WTC11 (cell line): Measurements from ENCODE around the gene SAP130. TPM values are rescaled to one million over a fixed set of nuclear protein-coding genes. Genes with fewer than 3 reads are reported as not detected.

Experiments used
- ATAC-seq: fragments of 200-7000 bp; cut with Tn5 transposase; 2 replicates; pipeline ENCODE4 v1.10.0; 2021; ENCODE audit warnings: mild to moderate bottlenecking, moderate library complexity
- CTCF ChIA-PET: fragments of 300-600 bp; sonication (Branson Sonifier 250); formaldehyde crosslinking; loops from one replicate; lab custom pipeline; 2021; ENCODE audit warnings: antibody characterized with exemption; lab: Charles Lee
- POLR2A ChIA-PET: fragments of 350-600 bp; sonication (Branson Sonifier 250); formaldehyde crosslinking; loops from one replicate; lab custom pipeline; 2021; ENCODE audit warnings: antibody characterized with exemption; lab: Charles Lee
- DNase-seq: peaks from one replicate; pipeline ENCODE4 v3.0.0; 2021; ENCODE audit warnings: low spot score
- H3K27ac Mint-ChIP-seq: 2 replicates; pipeline ENCODE4 v1.8.0; 2021; ENCODE audit warnings: mixed read lengths
- H3K27me3 Mint-ChIP-seq: 2 replicates; pipeline ENCODE4 v1.8.0; 2021; ENCODE audit warnings: low read depth, mild to moderate bottlenecking, moderate library complexity, mixed read lengths
- H3K36me3 Mint-ChIP-seq: 2 replicates; pipeline ENCODE4 v1.8.0; 2021; ENCODE audit warnings: mixed read lengths
- H3K4me1 Mint-ChIP-seq: 2 replicates; pipeline ENCODE4 v1.8.0; 2022; ENCODE audit warnings: mixed read lengths
- H3K4me3 Mint-ChIP-seq: 2 replicates; pipeline ENCODE4 v1.8.0; 2021; ENCODE audit warnings: mild to moderate bottlenecking, moderate library complexity, mixed read lengths
- H3K9me3 Mint-ChIP-seq: 2 replicates; pipeline ENCODE4 v1.8.0; 2021; ENCODE audit warnings: mixed read lengths
- AFF4 ChIP-seq: sonication (generic); formaldehyde crosslinking; IDR thresholded peaks from 2 replicates; pipeline ENCODE4 v1.8.1; 2023; ENCODE audit warnings: mild to moderate bottlenecking, missing genetic modification reagents, borderline replicate concordance
- CDX4 ChIP-seq: fragments of 250-450 bp; sonication (Bioruptor Pico); IDR thresholded peaks from 2 replicates; pipeline ENCODE4 v1.9.0; 2021; ENCODE audit warnings: moderate library complexity, mild to moderate bottlenecking, inconsistent platforms, borderline replicate concordance
- E2F1 ChIP-seq: sonication (generic); formaldehyde crosslinking; IDR thresholded peaks from 2 replicates; pipeline ENCODE4 v1.8.0; 2022; ENCODE audit warnings: mild to moderate bottlenecking, missing genetic modification reagents
- E2F5 ChIP-seq: sonication (generic); formaldehyde crosslinking; IDR thresholded peaks from 2 replicates; pipeline ENCODE4 v1.8.1; 2022; ENCODE audit warnings: mild to moderate bottlenecking, moderate library complexity, missing genetic modification reagents
- EMX1 ChIP-seq: fragments of 250-450 bp; sonication (Bioruptor Pico); IDR thresholded peaks from 2 replicates; pipeline ENCODE4 v1.8.0; 2021; ENCODE audit warnings: mild to moderate bottlenecking
- FOXK1 ChIP-seq: sonication (generic); formaldehyde crosslinking; IDR thresholded peaks from 2 replicates; pipeline ENCODE4 v1.8.0; 2022; ENCODE audit warnings: mild to moderate bottlenecking, moderate library complexity, missing genetic modification reagents
- GABPB1 ChIP-seq: sonication (generic); formaldehyde crosslinking; IDR thresholded peaks from 2 replicates; pipeline ENCODE4 v1.8.1; 2023; ENCODE audit warnings: mild to moderate bottlenecking, missing genetic modification reagents
- GRHL2 ChIP-seq: fragments of 250-450 bp; sonication (Bioruptor Pico); IDR thresholded peaks from 2 replicates; pipeline ENCODE4 v1.8.0; 2022; ENCODE audit warnings: mild to moderate bottlenecking, moderate library complexity; ENCODE audit not compliant: insufficient replicate concordance, severe bottlenecking
- HMGA2 ChIP-seq: fragments of 250-450 bp; sonication (Bioruptor Pico); IDR thresholded peaks from 2 replicates; pipeline ENCODE4 v1.4.0; 2021; ENCODE audit warnings: mild to moderate bottlenecking, moderate library complexity
- HMGXB4 ChIP-seq: sonication (generic); formaldehyde crosslinking; IDR thresholded peaks from 2 replicates; pipeline ENCODE4 v1.8.1; 2023; ENCODE audit warnings: mild to moderate bottlenecking, moderate library complexity, missing genetic modification reagents
- IRF2 ChIP-seq: sonication (generic); formaldehyde crosslinking; IDR thresholded peaks from 2 replicates; pipeline ENCODE4 v1.8.0; 2022; ENCODE audit warnings: low read depth, missing genetic modification reagents, borderline replicate concordance
- SMAD3 ChIP-seq: sonication (generic); formaldehyde crosslinking; IDR thresholded peaks from 2 replicates; pipeline ENCODE4 v1.8.0; 2022; ENCODE audit warnings: missing genetic modification reagents, mild to moderate bottlenecking, borderline replicate concordance
- TP53 ChIP-seq: sonication (generic); formaldehyde crosslinking; IDR thresholded peaks from 2 replicates; pipeline ENCODE4 v1.8.1; 2023; ENCODE audit warnings: mild to moderate bottlenecking, missing genetic modification reagents
- ZBTB21 ChIP-seq: sonication (generic); formaldehyde crosslinking; IDR thresholded peaks from 2 replicates; pipeline ENCODE4 v1.8.1; 2023; ENCODE audit warnings: mild to moderate bottlenecking, missing genetic modification reagents, borderline replicate concordance
- ZNF121 ChIP-seq: sonication (generic); formaldehyde crosslinking; IDR thresholded peaks from 2 replicates; pipeline ENCODE4 v1.8.0; 2023; ENCODE audit warnings: missing genetic modification reagents
- ZNF138 ChIP-seq: sonication (generic); formaldehyde crosslinking; conservative IDR thresholded peaks from 2 replicates; pipeline ENCODE4 v1.8.1; 2022; ENCODE audit warnings: mild to moderate bottlenecking, moderate library complexity, missing genetic modification reagents
- ZNF317 ChIP-seq: sonication (generic); formaldehyde crosslinking; IDR thresholded peaks from 2 replicates; pipeline ENCODE4 v1.8.1; 2023; ENCODE audit warnings: low read depth, mild to moderate bottlenecking, moderate library complexity, missing genetic modification reagents, borderline replicate concordance
- ZNF396 ChIP-seq: fragments of 250-450 bp; sonication (Bioruptor Pico); IDR thresholded peaks from 2 replicates; pipeline ENCODE4 v1.8.0; 2021; ENCODE audit warnings: mild to moderate bottlenecking, moderate library complexity, borderline replicate concordance
- ZNF423 ChIP-seq: fragments of 250-450 bp; sonication (Bioruptor Pico); IDR thresholded peaks from 2 replicates; pipeline ENCODE4 v2.1.2; 2022; ENCODE audit warnings: mild to moderate bottlenecking, moderate library complexity
- total RNA-seq: library from RNA; stranded (reverse); gene quantifications from 3 replicates; pipeline ENCODE4 v1.2.3, GENCODE V29; 2021

SAP130 gene
- total RNA-seq, 1 experiment from 2014 or later, result 45.6 TPM

GRCh38 chr2:127969446-127969845 is 58.4 kb downstream of the SAP130 start:
- Mint-ChIP-seq H3K9me3 (no peaks in the 10 kb centered on the region), H3K27ac (0 out of 2 replicates have a peak overlapping the region, but pooled peaks have one; percentile 42), H3K36me3 (peaks cover 51% of the 10 kb centered on the region), H3K4me1 (no peaks in the 10 kb centered on the region), H3K4me3 (no peak overlapping the region), H3K27me3 (no peaks in the 10 kb centered on the region)
- ATAC-seq (no peak), DNase-seq (no peak)
- ChIA-PET CTCF (no interaction called here), POLR2A (no interaction called here)
- TF ChIP-seq E2F5 (CRISPR knock-in tag), result no peak

- Mint-ChIP-seq H3K27me3 (no peaks in the 10 kb centered on the region), H3K36me3 (peaks cover 49% of the 10 kb centered on the region), H3K9me3 (peaks cover 2% of the 10 kb centered on the region), H3K27ac (0 out of 2 replicates have a peak overlapping the region, but pooled peaks have one; percentile 57), H3K4me1 (no peaks in the 10 kb centered on the region), H3K4me3 (no peak overlapping the region)
- DNase-seq (no peak), ATAC-seq (no peak)
- CTCF ChIA-PET, result no interaction called here
- TF ChIP-seq HMGA2 (CRISPR knock-in tag) (no peak), GRHL2 (CRISPR knock-in tag) (no peak), HMGXB4 (no peak), ZNF121 (no peak), AFF4 (CRISPR knock-in tag) (no peak), SMAD3 (CRISPR knock-in tag) (no peak)
- POLR2A ChIA-PET, result no interaction called here
Measured at GRCh38 chr2:127968610-127969339, 59.1 kb downstream of the SAP130 start.

- POLR2A ChIA-PET, result no interaction called here
- Mint-ChIP-seq H3K4me1 (no peaks in the 10 kb centered on the region), H3K36me3 (peaks cover 46% of the 10 kb centered on the region), H3K4me3 (no peak overlapping the region), H3K9me3 (peaks cover 10% of the 10 kb centered on the region), H3K27ac (no peak overlapping the region), H3K27me3 (no peaks in the 10 kb centered on the region)
- no peak for DNase-seq
- CTCF ChIA-PET, result no interaction called here
- no peak for ATAC-seq
- TF ChIP-seq IRF2 (CRISPR knock-in tag), result no peak
- TF ChIP-seq CDX4 (CRISPR knock-in tag), result no peak
- no peak for TF ChIP-seq TP53 (CRISPR knock-in tag)
- no peak for TF ChIP-seq ZNF396 (CRISPR knock-in tag)
- no peak for TF ChIP-seq EMX1
- TF ChIP-seq ZNF317 (CRISPR knock-in tag), result no peak
- TF ChIP-seq ZNF138 (CRISPR knock-in tag), result no peak
- no peak for TF ChIP-seq ZBTB21 (CRISPR knock-in tag)
- no peak for TF ChIP-seq ZNF423
- no peak for TF ChIP-seq E2F1 (CRISPR knock-in tag)
- TF ChIP-seq GABPB1 (CRISPR knock-in tag), result no peak
- no peak for TF ChIP-seq SMAD3 (CRISPR knock-in tag)
- TF ChIP-seq AFF4 (CRISPR knock-in tag), result no peak
- no peak for TF ChIP-seq FOXK1 (CRISPR knock-in tag)
Measured at GRCh38 chr2:127961729-127962128, 66.1 kb downstream of the SAP130 start.
